NCI-H1436 treated with DMSO at 0.1 percent for 48 hours (cell line): Measurements from ENCODE around the gene FBXW12.

Source experiments
- DNase-seq: peaks from one replicate; lab custom pipeline; 2025; lab: John Stamatoyannopoulos, UW

Gene FBXW12

GRCh38 chr3:48435774-48436476, 63.9 kb downstream of the FBXW12 start:
- no peak for DNase-seq

- no peak for DNase-seq
Measured at GRCh38 chr3:48436477-48436787, 64.4 kb downstream of the FBXW12 start.

DNA sequence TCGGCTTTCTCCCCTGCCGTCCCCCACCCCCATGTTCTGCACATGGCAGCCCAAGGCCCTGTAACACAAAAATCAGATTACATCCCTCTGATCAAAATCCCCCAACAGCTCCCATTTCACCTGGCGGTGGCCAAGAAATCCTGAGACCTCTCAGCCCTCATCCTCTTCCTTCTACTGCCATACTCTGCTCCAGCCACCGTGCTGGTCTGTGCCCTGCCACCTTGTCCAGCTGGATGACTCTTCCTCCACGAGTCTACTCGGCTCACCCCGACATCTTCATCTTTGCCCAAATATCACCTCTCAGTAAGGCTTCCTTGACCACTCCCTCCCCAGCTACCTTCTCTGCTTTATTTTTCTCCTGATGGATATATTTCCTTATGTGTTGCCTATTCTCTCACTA, 64.8 kb downstream of the FBXW12 start:
- DNase-seq = no peak

GRCh38 chr3:48437812-48438211, 65.8 kb downstream of the FBXW12 start:
- no peak for DNase-seq

- DNase-seq = peak; percentile 75
Measured at GRCh38 chr3:48439820-48440589, 68.0 kb downstream of the FBXW12 start, which contains the start of the genes CCDC51 and TMA7. Gene CCDC51 (minus strand): TSS chr3:48440119. CDS start chr3:48435128, 4,991 bp downstream. Gene TMA7 (plus strand): TSS chr3:48440257. CDS start chr3:48440297, 40 bp downstream.

GRCh38 chr3:48440590-48440958, 68.6 kb downstream of the FBXW12 start:
- no peak for DNase-seq

GRCh38 chr3:48441940-48442339, 69.9 kb downstream of the FBXW12 start:
- DNase-seq = no peak
